GM21717 (cell line): Measurements from ENCODE around the gene ZMIZ1.

Experiments used
- ATAC-seq: cut with Tn5 transposase; IDR thresholded peaks from one replicate; pipeline ENCODE4 v1.9.1; 2021; ENCODE audit warnings: mild to moderate bottlenecking, moderate library complexity; ENCODE audit not compliant: unreplicated experiment

The ZMIZ1 gene

GRCh38 chr10:79166312-79166721 is 97.6 kb downstream of the ZMIZ1 start:
- no peak for ATAC-seq

GRCh38 chr10:79166741-79167140 is 98.0 kb downstream of the ZMIZ1 start:
- ATAC-seq, result no peak

- no peak for ATAC-seq
Measured at GRCh38 chr10:79167537-79167936, 98.8 kb downstream of the ZMIZ1 start.

- no peak for ATAC-seq
Measured at GRCh38 chr10:79168210-79168609, 99.4 kb downstream of the ZMIZ1 start.

GRCh38 chr10:79170226-79170752 is 101.5 kb downstream of the ZMIZ1 start:
- no peak for ATAC-seq

GRCh38 chr10:79170993-79171392 is 102.2 kb downstream of the ZMIZ1 start:
- ATAC-seq, result no peak

GRCh38 chr10:79171504-79171903 is 102.7 kb downstream of the ZMIZ1 start:
- no peak for ATAC-seq

- ATAC-seq, result no peak
Measured at GRCh38 chr10:79172881-79173280, 104.1 kb downstream of the ZMIZ1 start.

GRCh38 chr10:79173582-79174262 is 105.0 kb downstream of the ZMIZ1 start:
- no peak for ATAC-seq

GRCh38 chr10:79176052-79176501 is 107.3 kb downstream of the ZMIZ1 start:
- ATAC-seq, result no peak

- no peak for ATAC-seq
Measured at GRCh38 chr10:79176949-79177602, 108.3 kb downstream of the ZMIZ1 start.

- no peak for ATAC-seq
Measured at GRCh38 chr10:79178070-79178576, 109.4 kb downstream of the ZMIZ1 start.

GRCh38 chr10:79178614-79179163 is 109.9 kb downstream of the ZMIZ1 start:
- no peak for ATAC-seq

- no peak for ATAC-seq
Measured at GRCh38 chr10:79179164-79179956, 110.6 kb downstream of the ZMIZ1 start.

GRCh38 chr10:79179957-79180309 is 111.2 kb downstream of the ZMIZ1 start:
- ATAC-seq, result no peak

- ATAC-seq, result no peak
Measured at GRCh38 chr10:79180414-79181221, 111.9 kb downstream of the ZMIZ1 start.

GRCh38 chr10:79181227-79181626 is 112.5 kb downstream of the ZMIZ1 start:
- ATAC-seq, result no peak

- ATAC-seq, result no peak
Measured at GRCh38 chr10:79181698-79182521, 113.1 kb downstream of the ZMIZ1 start.

GRCh38 chr10:79182781-79183467 is 114.2 kb downstream of the ZMIZ1 start:
- no peak for ATAC-seq
